Prostate gland (tissue), 2 donors: ENCODE measurements around the gene CCDC170. TPM values are rescaled to one million over a fixed set of nuclear protein-coding genes. Genes with fewer than 3 reads are reported as not detected.

Source experiments
- DNase-seq: peaks from one replicate; pipeline ENCODE4 v3.0.0-alpha.2; 2019; ENCODE audit warnings: low spot score
- H3K27ac ChIP-seq, 2 donors: fragments of 200-600 bp; sonication (generic); 2 replicates each; pipeline ENCODE4 v1.5.1; 2017 to 2019
- H3K27me3 ChIP-seq: fragments of 200-600 bp; sonication (generic); replicated peaks from 2 replicates; pipeline ENCODE4 v1.5.1; 2019; ENCODE audit not compliant: insufficient read depth
- H3K36me3 ChIP-seq, 2 donors: fragments of 200-600 bp; sonication (generic); 1 replicate in 1 of 2; 2 replicates in 1 of 2; pipeline versions ENCODE4 v1.5.1 to v1.8.1; 2017 to 2019
- H3K4me1 ChIP-seq: fragments of 200-600 bp; sonication (generic); replicated peaks from 2 replicates; pipeline ENCODE4 v1.5.1; 2019
- H3K4me3 ChIP-seq, 2 donors: fragments of 200-600 bp; sonication (generic); 2 replicates each; pipeline ENCODE4 v1.5.1; 2017 to 2019
- H3K9me3 ChIP-seq: fragments of 200-600 bp; sonication (generic); 2 replicates; pipeline ENCODE4 v1.5.1; 2017
- POLR2A ChIP-seq: fragments of 450-650 bp; IDR thresholded peaks from one replicate; pipeline ENCODE4 v1.6.1; 2016; ENCODE audit warnings: antibody characterized with exemption, mild to moderate bottlenecking
- POLR2AphosphoS5 ChIP-seq: sonication (generic); formaldehyde crosslinking; IDR thresholded peaks from one replicate; pipeline ENCODE4 v1.6.1; 2017; ENCODE audit warnings: antibody characterized with exemption
- WGBS: methylation state at CpG from one replicate; pipeline ENCODE4 v1.1.5; 2018; 5-methylcytosine and 5-hydroxymethylcytosine counted together
- intact Hi-C: fragments of 100-400 bp; cut with DNase I; formaldehyde crosslinking; loops from one replicate; pipeline ENCODE4 v1.14.2; 2022
- total RNA-seq, 2 donors: library from RNA; depleted of rRNA; stranded (reverse); fragments of >200 nt; gene quantifications; one replicate each; pipeline ENCODE4 v1.1.0, GENCODE V29; 2016
- TF ChIP-seq, protein P1 (sequence below), 4 experiments: fragments of 200-600 bp in 2 of 4; fragments of 450-650 bp in 2 of 4; sonication (generic) in 2 of 4; IDR thresholded peaks; 1 replicate in 3 of 4; 2 replicates in 1 of 4; pipeline ENCODE4 v1.5.1; 2016 to 2019; ENCODE audit warnings: antibody characterized with exemption in 4 of 4, mild to moderate bottlenecking in 2 of 4, moderate library complexity in 2 of 4

CCDC170 gene
- total RNA-seq, 2 donors from 2014 or later, result 0.32 to 0.85 TPM

DNA sequence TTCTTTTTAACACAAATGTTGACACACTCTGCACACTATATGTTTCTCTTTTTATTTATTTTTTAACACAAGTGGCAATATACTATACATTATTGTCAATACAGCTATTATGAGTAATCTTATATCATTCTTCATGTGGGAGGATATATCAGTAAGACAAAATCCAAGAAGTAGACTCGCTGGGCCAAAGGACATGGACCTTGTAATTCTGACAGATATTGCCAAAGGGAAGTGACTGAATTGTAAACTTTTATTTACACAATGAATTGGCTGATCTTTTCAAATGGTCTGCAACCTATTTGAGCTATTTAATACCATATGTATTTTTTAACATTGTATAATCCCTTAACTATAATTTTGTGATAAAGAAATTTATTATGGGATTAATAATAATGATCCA is 56.0 kb downstream of the CCDC170 start:
- Histone ChIP-seq H3K4me3 (no peak overlapping the region), H3K27ac (no peak overlapping the region), H3K4me1 (no peaks in the 10 kb centered on the region), H3K36me3 (no peaks in the 10 kb centered on the region), H3K9me3 (no peaks in the 10 kb centered on the region), H3K27me3 (no peaks in the 10 kb centered on the region)
- 55% methylated on average over 1 of the region's 1 CpG for WGBS
- TF ChIP-seq POLR2AphosphoS5 (no peak), POLR2A (no peak)
- TF ChIP-seq, protein P1, sequence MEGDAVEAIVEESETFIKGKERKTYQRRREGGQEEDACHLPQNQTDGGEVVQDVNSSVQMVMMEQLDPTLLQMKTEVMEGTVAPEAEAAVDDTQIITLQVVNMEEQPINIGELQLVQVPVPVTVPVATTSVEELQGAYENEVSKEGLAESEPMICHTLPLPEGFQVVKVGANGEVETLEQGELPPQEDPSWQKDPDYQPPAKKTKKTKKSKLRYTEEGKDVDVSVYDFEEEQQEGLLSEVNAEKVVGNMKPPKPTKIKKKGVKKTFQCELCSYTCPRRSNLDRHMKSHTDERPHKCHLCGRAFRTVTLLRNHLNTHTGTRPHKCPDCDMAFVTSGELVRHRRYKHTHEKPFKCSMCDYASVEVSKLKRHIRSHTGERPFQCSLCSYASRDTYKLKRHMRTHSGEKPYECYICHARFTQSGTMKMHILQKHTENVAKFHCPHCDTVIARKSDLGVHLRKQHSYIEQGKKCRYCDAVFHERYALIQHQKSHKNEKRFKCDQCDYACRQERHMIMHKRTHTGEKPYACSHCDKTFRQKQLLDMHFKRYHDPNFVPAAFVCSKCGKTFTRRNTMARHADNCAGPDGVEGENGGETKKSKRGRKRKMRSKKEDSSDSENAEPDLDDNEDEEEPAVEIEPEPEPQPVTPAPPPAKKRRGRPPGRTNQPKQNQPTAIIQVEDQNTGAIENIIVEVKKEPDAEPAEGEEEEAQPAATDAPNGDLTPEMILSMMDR (IDR thresholded peaks at IDR 0.05), result no peak
- DNase-seq, result no peak
- intact Hi-C loops, result no loop called here

GRCh38 chr6:151550618-151551017 is 56.8 kb downstream of the CCDC170 start:
- WGBS, result 93% methylated on average over 3 of the region's 3 CpGs
- Histone ChIP-seq H3K4me3 (no peak overlapping the region), H3K36me3 (no peaks in the 10 kb centered on the region), H3K27me3 (no peaks in the 10 kb centered on the region), H3K27ac (no peak overlapping the region), H3K4me1 (no peaks in the 10 kb centered on the region), H3K9me3 (no peaks in the 10 kb centered on the region)
- DNase-seq, result no peak
- intact Hi-C loops, result no loop called here
- TF ChIP-seq, protein P1 (IDR thresholded peaks at IDR 0.05), result no peak
- TF ChIP-seq POLR2A (no peak), POLR2AphosphoS5 (no peak)

GRCh38 chr6:151551223-151551857 is 57.5 kb downstream of the CCDC170 start:
- Histone ChIP-seq H3K36me3 (no peaks in the 10 kb centered on the region), H3K27me3 (no peaks in the 10 kb centered on the region), H3K4me1 (no peaks in the 10 kb centered on the region), H3K4me3 (no peak overlapping the region), H3K27ac (no peak overlapping the region), H3K9me3 (no peaks in the 10 kb centered on the region)
- no peak for DNase-seq
- 72% methylated on average over 6 of the region's 6 CpGs for WGBS
- intact Hi-C loops, result no loop called here
- TF ChIP-seq POLR2AphosphoS5, result no peak
- TF ChIP-seq, protein P1 (IDR thresholded peaks at IDR 0.05), result no peak
- no peak for TF ChIP-seq POLR2A

DNA sequence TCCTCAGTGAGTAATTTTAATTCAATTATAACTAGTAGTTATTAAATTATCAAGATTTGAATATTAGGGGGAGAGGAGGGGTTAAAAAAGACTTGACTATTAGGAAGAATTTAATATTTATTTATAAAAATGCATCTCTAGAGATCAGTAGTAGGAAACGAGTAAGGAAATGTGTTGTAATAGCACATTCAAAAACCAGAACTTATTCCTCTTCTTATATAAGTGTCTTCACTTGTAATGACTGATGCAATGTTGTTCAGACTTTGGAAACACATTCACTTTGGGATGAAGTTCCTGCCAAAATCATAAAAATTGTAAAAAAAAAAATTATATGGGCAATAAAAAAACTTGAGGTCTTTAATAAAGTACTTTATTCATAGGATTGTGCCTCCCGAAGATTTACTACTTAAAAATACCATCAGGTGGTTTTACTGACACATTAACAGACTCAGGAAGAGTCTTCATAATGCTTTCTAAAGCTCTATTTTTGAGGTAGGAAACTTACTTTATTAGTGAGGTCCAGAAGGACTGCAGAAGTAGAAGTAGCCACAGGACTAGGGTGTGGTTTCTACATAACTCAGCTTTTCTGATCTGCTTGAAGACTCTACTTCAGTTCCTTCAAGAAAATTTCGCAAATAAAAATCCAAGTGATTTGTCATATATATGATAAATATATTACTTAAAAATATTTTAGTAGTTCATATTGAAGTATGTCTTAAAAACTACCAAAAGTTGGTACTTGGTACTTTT is 59.8 kb downstream of the CCDC170 start:
- Histone ChIP-seq H3K9me3 (no peaks in the 10 kb centered on the region), H3K4me3 (no peak overlapping the region), H3K27ac (no peak overlapping the region), H3K4me1 (no peaks in the 10 kb centered on the region), H3K27me3 (no peaks in the 10 kb centered on the region), H3K36me3 (no peaks in the 10 kb centered on the region)
- intact Hi-C loops, result no loop called here
- TF ChIP-seq POLR2A, result no peak
- TF ChIP-seq, protein P1 (IDR thresholded peaks at IDR 0.05), result no peak
- no peak for TF ChIP-seq POLR2AphosphoS5
- WGBS, result 45% methylated on average over 3 of the region's 3 CpGs
- no peak for DNase-seq

GRCh38 chr6:151561238-151561637 is 67.4 kb downstream of the CCDC170 start:
- Histone ChIP-seq H3K36me3 (no peaks in the 10 kb centered on the region), H3K4me3 (no peak overlapping the region), H3K27me3 (no peaks in the 10 kb centered on the region), H3K4me1 (no peaks in the 10 kb centered on the region), H3K27ac (no peak overlapping the region), H3K9me3 (no peaks in the 10 kb centered on the region)
- DNase-seq, result no peak
- intact Hi-C loops, result no loop called here
- TF ChIP-seq POLR2A (no peak), POLR2AphosphoS5 (no peak)
- TF ChIP-seq, protein P1 (IDR thresholded peaks at IDR 0.05), result no peak
